Stimulated activated CD8-positive, alpha-beta memory T cell treated with anti-CD3 and anti-CD28 coated beads, Interleukin-12 subunit alpha, Interleukin-12 subunit beta, amount 100 ng/mL, for 4 hours (primary cell): ENCODE data around the gene CYB5A.

ENCODE experiments used
- DNase-seq: peaks from one replicate; pipeline ENCODE4 v3.0.0-alpha.2; 2020; ENCODE audit warnings: low read depth

The CYB5A gene

GRCh38 chr18:74204526-74205152 is 87.1 kb downstream of the CYB5A start:
- DNase-seq = no peak

GRCh38 chr18:74203811-74204210 is 88.0 kb downstream of the CYB5A start:
- no peak for DNase-seq
